GM23248 (cell line): ENCODE measurements around the gene IFNL1. TPM values are rescaled to one million over a fixed set of nuclear protein-coding genes. Genes with fewer than 3 reads are reported as not detected.
A peak's percentile ranks its signal among the peaks of the same experiment; 100 is the strongest.

Experiments
- DNase-seq: peaks from one replicate; pipeline ENCODE4 v3.0.0-alpha.2; 2015
- H2AFZ ChIP-seq: fragments of 200-600 bp; sonication (generic); 2 replicates; pipeline ENCODE4 v1.6.1; 2016; ENCODE audit warnings: antibody characterized with exemption
- H3F3A ChIP-seq: fragments of 200-600 bp; sonication (generic); 2 replicates; pipeline ENCODE4 v1.6.1; 2016; ENCODE audit warnings: mild to moderate bottlenecking, antibody characterized with exemption, mixed run types; ENCODE audit not compliant: insufficient read depth
- H3K27ac ChIP-seq: fragments of 200-600 bp; sonication (generic); 2 replicates; pipeline ENCODE4 v1.5.1; 2016; ENCODE audit warnings: mild to moderate bottlenecking
- H3K27me3 ChIP-seq: fragments of 200-600 bp; sonication (generic); replicated peaks from 2 replicates; pipeline ENCODE4 v1.6.1; 2016; ENCODE audit warnings: mild to moderate bottlenecking; ENCODE audit not compliant: insufficient read depth
- H3K36me3 ChIP-seq: fragments of 200-600 bp; sonication (generic); 2 replicates; pipeline ENCODE4 v1.6.1; 2016; ENCODE audit warnings: low read depth, mild to moderate bottlenecking
- H3K4me1 ChIP-seq: fragments of 200-600 bp; sonication (generic); 2 replicates; pipeline ENCODE4 v1.6.1; 2016; ENCODE audit warnings: mild to moderate bottlenecking; ENCODE audit not compliant: insufficient read depth
- H3K4me2 ChIP-seq: fragments of 200-600 bp; sonication (generic); one replicate; pipeline ENCODE4 v1.6.1; 2016; ENCODE audit warnings: mild to moderate bottlenecking; ENCODE audit not compliant: unreplicated experiment
- H3K4me3 ChIP-seq: fragments of 200-600 bp; sonication (generic); 2 replicates; pipeline ENCODE4 v1.5.1; 2016; ENCODE audit warnings: mild to moderate bottlenecking
- H3K79me2 ChIP-seq: fragments of 200-600 bp; sonication (generic); 2 replicates; pipeline ENCODE4 v1.6.1; 2016; ENCODE audit warnings: mild to moderate bottlenecking; ENCODE audit not compliant: insufficient read depth
- H3K9ac ChIP-seq: fragments of 200-600 bp; sonication (generic); 2 replicates; pipeline ENCODE4 v1.6.1; 2016; ENCODE audit warnings: mild to moderate bottlenecking
- H3K9me2 ChIP-seq: fragments of 200-600 bp; sonication (generic); 2 replicates; pipeline ENCODE4 v1.6.1; 2016; ENCODE audit warnings: mixed run types, mild to moderate bottlenecking, moderate library complexity; ENCODE audit not compliant: insufficient read depth
- H3K9me3 ChIP-seq: fragments of 200-600 bp; sonication (generic); one replicate; pipeline ENCODE4 v1.6.1; 2017; ENCODE audit warnings: low read depth
- H4K20me1 ChIP-seq: fragments of 200-600 bp; sonication (generic); 2 replicates; pipeline ENCODE4 v1.6.0; 2016; ENCODE audit not compliant: insufficient read depth
- EZH2 ChIP-seq: fragments of 200-600 bp; sonication (generic); IDR thresholded peaks from 2 replicates; pipeline ENCODE4 v1.6.1; 2018; ENCODE audit warnings: antibody characterized with exemption, mild to moderate bottlenecking; ENCODE audit not compliant: insufficient read depth, poor library complexity, severe bottlenecking
- EZH2phosphoT487 ChIP-seq: fragments of 200-600 bp; sonication (generic); IDR thresholded peaks from 2 replicates; pipeline ENCODE4 v1.6.1; 2018; ENCODE audit warnings: antibody characterized with exemption, moderate library complexity, mild to moderate bottlenecking, low read depth; ENCODE audit not compliant: insufficient read depth
- WGBS, 2 experiments: methylation state at CpG; one replicate each; pipeline ENCODE4 v1.1.6; 2015 to 2017; ENCODE audit warnings: low lambda C conversion rate in 2 of 2, low coverage in 1 of 2; ENCODE audit errors: missing lambda C conversion rate in 2 of 2; 5-methylcytosine and 5-hydroxymethylcytosine counted together
- in situ Hi-C: fragments of 300-500 bp; cut with MboI; formaldehyde crosslinking; loops from 2 replicates; pipeline ENCODE4 v1.15.0; 2020
- polyA plus RNA-seq: library from polyadenylated mRNA; unstranded; fragments of >200 nt; fragmentation: Nextera tagmentation; extraction: Ambion mirVana; gene quantifications from 2 replicates; pipeline ENCODE4 v1.2.1, GENCODE V29; 2016
- total RNA-seq: library from RNA; depleted of rRNA; stranded (reverse); fragments of >200 nt; shearing (Covaris generic); gene quantifications from 2 replicates; pipeline ENCODE4 v1.2.3, GENCODE V29; 2014; rRNA removed

Gene IFNL1
- total RNA-seq, result not detected in 2 replicates
- not detected in 2 replicates for polyA plus RNA-seq

- peaks cover 23% of the 10 kb centered on the region for H3K27me3 ChIP-seq
- no peaks in the 10 kb centered on the region for H3K9me3 ChIP-seq
- no peaks in the 10 kb centered on the region for H3K4me1 ChIP-seq
- no peak for DNase-seq
- TF ChIP-seq EZH2, result no peak
- TF ChIP-seq EZH2phosphoT487, result no peak
- in situ Hi-C loops, result no loop called here
- no peaks in the 10 kb centered on the region for H3K9me2 ChIP-seq
- H3K27ac ChIP-seq, result no peak within 1 kb of the TSS
- H2AFZ ChIP-seq, result no peak within 1 kb of the TSS
- no peak within 1 kb of the TSS for H3K4me2 ChIP-seq
- H3K9ac ChIP-seq, result no peak within 1 kb of the TSS
- H3K4me3 ChIP-seq, result no peak within 1 kb of the TSS
- H4K20me1 ChIP-seq, result no peaks in the 10 kb centered on the region
- no peaks in the 10 kb centered on the region for H3F3A ChIP-seq
- H3K36me3 ChIP-seq, result no peaks in the 10 kb centered on the region
- 53 to 58% methylated on average over 11 of the region's 11 CpGs for WGBS, 2 experiments
- H3K79me2 ChIP-seq, result no peaks in the 10 kb centered on the region
These were observed at the start of gene IFNL1 for GRCh38 chr19:39296055-39296645. Gene IFNL1, plus strand, starts transcription at chr19:39296407. Its CDS starts 15 bp downstream, at chr19:39296422.

- H3K27ac ChIP-seq, result no peak overlapping the region
- H3K9me3 ChIP-seq, result no peaks in the 10 kb centered on the region
- in situ Hi-C loops, result no loop called here
- WGBS, 2 experiments, result 12 to 13% methylated on average over 31 to 42 of the region's 42 CpGs
- H2AFZ ChIP-seq, result peak overlapping the region; percentile 66
- no peaks in the 10 kb centered on the region for H4K20me1 ChIP-seq
- H3K4me2 ChIP-seq, result no peak overlapping the region
- no peak overlapping the region; the same call in 1 of the 2 replicates for H3K4me3 ChIP-seq
- H3K9ac ChIP-seq, result no peak overlapping the region
- no peaks in the 10 kb centered on the region for H3K36me3 ChIP-seq
- H3K9me2 ChIP-seq, result no peaks in the 10 kb centered on the region
- no peaks in the 10 kb centered on the region for H3F3A ChIP-seq
- no peaks in the 10 kb centered on the region for H3K4me1 ChIP-seq
- peak; percentile 47 for DNase-seq
- no peaks in the 10 kb centered on the region for H3K79me2 ChIP-seq
- peaks cover 53% of the 10 kb centered on the region for H3K27me3 ChIP-seq
- no peak for TF ChIP-seq EZH2
- TF ChIP-seq EZH2phosphoT487, result no peak
These were observed 49.1 kb upstream of the IFNL1 start for GRCh38 chr19:39246951-39247669.

- Histone ChIP-seq H2AFZ (peak overlapping the region; percentile 66), H3K9me3 (no peaks in the 10 kb centered on the region), H3K79me2 (no peaks in the 10 kb centered on the region), H3K9ac (no peak overlapping the region), H3K9me2 (no peaks in the 10 kb centered on the region), H3K27ac (no peak overlapping the region), H4K20me1 (no peaks in the 10 kb centered on the region), H3K4me1 (no peaks in the 10 kb centered on the region), H3F3A (no peaks in the 10 kb centered on the region), H3K4me3 (no peak overlapping the region; the same call in 1 of the 2 replicates), H3K27me3 (peaks cover 53% of the 10 kb centered on the region), H3K4me2 (no peak overlapping the region), H3K36me3 (no peaks in the 10 kb centered on the region)
- 9 to 10% methylated on average over 77 to 91 of the region's 92 CpGs for WGBS, 2 experiments
- peak; percentile 82 for TF ChIP-seq EZH2
- no peak for TF ChIP-seq EZH2phosphoT487
- peak; percentile 53 for DNase-seq
- in situ Hi-C loops, result no loop called here
These were observed 48.2 kb upstream of the IFNL1 start for GRCh38 chr19:39247701-39248664.

- no peak within 1 kb of the TSS for H3K27ac ChIP-seq
- peak within 1 kb of the TSS; percentile 66; the same call in 1 of the 2 replicates for H2AFZ ChIP-seq
- H3F3A ChIP-seq, result no peaks in the 10 kb centered on the region
- no peaks in the 10 kb centered on the region for H3K9me3 ChIP-seq
- H3K4me3 ChIP-seq, result no peak within 1 kb of the TSS
- no peaks in the 10 kb centered on the region for H3K9me2 ChIP-seq
- H3K4me1 ChIP-seq, result no peaks in the 10 kb centered on the region
- no peaks in the 10 kb centered on the region for H4K20me1 ChIP-seq
- no peaks in the 10 kb centered on the region for H3K79me2 ChIP-seq
- no peak for DNase-seq
- H3K27me3 ChIP-seq, result peaks cover 52% of the 10 kb centered on the region
- TF ChIP-seq EZH2phosphoT487 (no peak), EZH2 (no peak)
- H3K9ac ChIP-seq, result no peak within 1 kb of the TSS
- in situ Hi-C loops, result no loop called here
- WGBS, 2 experiments, result 56 to 66% methylated on average over 13 of the region's 13 CpGs
- H3K36me3 ChIP-seq, result no peaks in the 10 kb centered on the region
- H3K4me2 ChIP-seq, result no peak within 1 kb of the TSS
These were observed 47.4 kb upstream of the IFNL1 start, which contains the start of gene IFNL4 for GRCh38 chr19:39248806-39249205. Gene IFNL4, minus strand, starts transcription at chr19:39248856.
